Measurements from ENCODE around the gene HSDL2.

GRCh38 chr9:112503170-112503569, 123.3 kb downstream of the HSDL2 start:
- no peak for TF ChIP-seq CTCF (IDR thresholded peaks at IDR 0.05)
- no peak for TF ChIP-seq POLR2AphosphoS5 (IDR thresholded peaks at IDR 0.05)

Measured in gastroesophageal sphincter (tissue), 3 donors.